Spleen (tissue), 11 donors: Measurements from ENCODE around the gene HJURP. TPM values are rescaled to one million over a fixed set of nuclear protein-coding genes. Genes with fewer than 3 reads are reported as not detected.

Experiments used
- DNase-seq: peaks from one replicate; pipeline ENCODE4 v3.0.0-alpha.2; 2020
- H3K27ac ChIP-seq, 8 donors: fragments of 200-600 bp; sonication (generic) in 7 of 8; 1 replicate in 4 of 8; 2 replicates in 4 of 8; pipeline versions ENCODE4 v1.5.0 to v1.8.0; 2016 to 2021; ENCODE audit warnings: inconsistent platforms in 4 of 8, mild to moderate bottlenecking in 4 of 8, moderate library complexity in 1 of 8
- H3K27me3 ChIP-seq, 7 donors: fragments of 200-600 bp; sonication (generic) in 6 of 7; replicated peaks in 1 of 7; 1 replicate in 4 of 7; 2 replicates in 3 of 7; pipeline versions ENCODE4 v1.5.0 to v1.8.0; 2016 to 2021; ENCODE audit warnings: inconsistent platforms in 3 of 7, mild to moderate bottlenecking in 1 of 7
- H3K36me3 ChIP-seq, 6 donors: fragments of 200-600 bp; sonication (generic) in 5 of 6; 1 replicate in 4 of 6; 2 replicates in 2 of 6; pipeline versions ENCODE4 v1.5.0 to v1.8.0; 2016 to 2021; ENCODE audit warnings: inconsistent platforms in 2 of 6
- H3K4me1 ChIP-seq, 6 donors: fragments of 200-600 bp; sonication (generic) in 5 of 6; 1 replicate in 3 of 6; 2 replicates in 3 of 6; pipeline versions ENCODE4 v1.5.0 to v1.8.0; 2016 to 2021; ENCODE audit warnings: inconsistent platforms in 3 of 6
- H3K4me3 ChIP-seq, 8 donors: fragments of 200-600 bp; sonication (generic) in 7 of 8; 1 replicate in 4 of 8; 2 replicates in 4 of 8; pipeline versions ENCODE4 v1.5.0 to v1.8.0; 2016 to 2021; ENCODE audit warnings: inconsistent platforms in 4 of 8, mild to moderate bottlenecking in 4 of 8, moderate library complexity in 2 of 8
- H3K9me3 ChIP-seq, 8 donors: fragments of 200-600 bp; sonication (generic) in 7 of 8; 1 replicate in 4 of 8; 2 replicates in 4 of 8; pipeline versions ENCODE4 v1.5.0 to v1.8.0; 2016 to 2021; ENCODE audit warnings: inconsistent platforms in 4 of 8
- CTCF ChIP-seq, 11 experiments: fragments of 200-600 bp in 7 of 11; fragments of 450-650 bp in 4 of 11; sonication (generic) in 4 of 11; IDR thresholded peaks in 8 of 11; conservative IDR thresholded peaks in 3 of 11; 1 replicate in 7 of 11; 2 replicates in 4 of 11; pipeline versions ENCODE4 v1.4.0 to v1.8.0; 2016 to 2021; ENCODE audit warnings: antibody characterized with exemption in 11 of 11, inconsistent platforms in 4 of 11, mild to moderate bottlenecking in 1 of 11
- POLR2A ChIP-seq, 3 donors: fragments of 450-650 bp; IDR thresholded peaks; one replicate each; pipeline ENCODE4 v1.5.1; 2017; ENCODE audit warnings: antibody characterized with exemption in 3 of 3, mild to moderate bottlenecking in 1 of 3
- POLR2AphosphoS5 ChIP-seq, 3 donors: sonication (generic); formaldehyde crosslinking; IDR thresholded peaks; one replicate each; pipeline ENCODE4 v1.5.1; 2017; ENCODE audit warnings: antibody characterized with exemption in 3 of 3
- WGBS, 5 donors: extraction: QIAGEN DNeasy Blood & Tissue Kit in 3 of 5; methylation state at CpG; one replicate each; pipeline versions ENCODE4 v1.1.5 to v1.1.7; 2013 to 2018; 5-methylcytosine and 5-hydroxymethylcytosine counted together
- intact Hi-C: fragments of 100-400 bp; cut with DNase I; formaldehyde crosslinking; loops from one replicate; pipeline ENCODE4 v1.15.0; 2023; ENCODE audit warnings: low total_unique reads
- polyA plus RNA-seq, 3 donors: library from polyadenylated mRNA; stranded (reverse); fragments of 200-250 nt; gene quantifications; one replicate each; pipeline ENCODE4 v1.2.1, GENCODE V29; 2013
- total RNA-seq, 7 donors: library from RNA; depleted of rRNA in 3 of 7; stranded (reverse); fragments of >200 nt in 3 of 7; fragmentation: NEBNext Ultra II Directional in 4 of 7; extraction: Animal tissue kit (Norgen Biotek cat#: 25700) in 4 of 7; gene quantifications; one replicate each; pipeline versions ENCODE4 v1.1.0 to v1.2.1, GENCODE V29; 2016 to 2021
- donor health status: healthy with polysubstance abuse.
- donor health status: DM: no; HTN: no; CAD: no; lungs with moderate emphysema.
- donor health status: DM: no; HTN: no; CAD: no.
- donor health status: Bipolar disorder and iron deficiency.
- donor health status: healthy.
- donor health status: DM: no; HTN: no; CAD: no.
- donor health status: DM: yes; HTN: yes; CAD: no.

HJURP gene
- total and polyA plus RNA-seq, 10 donors: 1.4 to 7.4 (median 5.2) TPM

GRCh38 chr2:233829193-233830110, 24.9 kb downstream of the HJURP start:
- intact Hi-C loops: no loop called here
- WGBS, 5 donors: 82 to 92% (median 86%) methylated on average over 12 to 15 of the region's 15 CpGs
- H3K27ac ChIP-seq: no peak overlapping the region
- peaks cover 0 to 8% (median 0%) of the 10 kb centered on the region in 8 donors for H3K9me3 ChIP-seq
- peak; percentile 50 for DNase-seq
- H3K27me3 ChIP-seq: peaks cover 0 to 4% (median 0%) of the 10 kb centered on the region in 7 donors
- H3K4me3 ChIP-seq: no peak overlapping the region
- peaks cover 0 to 8% (median 0%) of the 10 kb centered on the region in 6 donors for H3K36me3 ChIP-seq
- TF ChIP-seq CTCF (IDR thresholded peaks at IDR 0.05 in 8 of 11, conservative IDR thresholded peaks at IDR 0.05 in 3 of 11) (no peak), POLR2AphosphoS5 (IDR thresholded peaks at IDR 0.05) (no peak), POLR2A (IDR thresholded peaks at IDR 0.05) (no peak)
- no peaks in the 10 kb centered on the region for H3K4me1 ChIP-seq

- Histone ChIP-seq H3K27me3 (peaks cover 0 to 4% (median 0%) of the 10 kb centered on the region in 7 donors), H3K4me1 (no peaks in the 10 kb centered on the region), H3K4me3 (no peak overlapping the region), H3K9me3 (peaks cover 0 to 8% (median 0%) of the 10 kb centered on the region in 8 donors), H3K36me3 (no peaks in the 10 kb centered on the region), H3K27ac (no peak overlapping the region)
- TF ChIP-seq POLR2A (IDR thresholded peaks at IDR 0.05) (no peak), CTCF (IDR thresholded peaks at IDR 0.05 in 8 of 11, conservative IDR thresholded peaks at IDR 0.05 in 3 of 11) (no peak)
- DNase-seq: peak; percentile 55
- intact Hi-C loops: no loop called here
- WGBS, 5 donors: 85 to 92% (median 86%) methylated on average over 16 to 24 of the region's 24 CpGs
Observed at GRCh38 chr2:233828546-233829192, 25.7 kb downstream of the HJURP start.

- DNase-seq: peak; percentile 13
- WGBS, 5 donors: 83 to 89% (median 85%) methylated on average over 7 of the region's 7 CpGs
- no peaks in the 10 kb centered on the region for H3K36me3 ChIP-seq
- peaks cover 0 to 11% (median 0%) of the 10 kb centered on the region in 7 donors for H3K27me3 ChIP-seq
- peaks cover 0 to 8% (median 0%) of the 10 kb centered on the region in 8 donors for H3K9me3 ChIP-seq
- no peak overlapping the region for H3K4me3 ChIP-seq
- intact Hi-C loops: no loop called here
- H3K27ac ChIP-seq: no peak overlapping the region
- H3K4me1 ChIP-seq: no peaks in the 10 kb centered on the region
- TF ChIP-seq CTCF (IDR thresholded peaks at IDR 0.05 in 8 of 11, conservative IDR thresholded peaks at IDR 0.05 in 3 of 11) (no peak), POLR2AphosphoS5 (IDR thresholded peaks at IDR 0.05) (no peak), POLR2A (IDR thresholded peaks at IDR 0.05) (no peak)
Observed at GRCh38 chr2:233824373-233824772, 30.0 kb downstream of the HJURP start.

- peak; percentile 72 for DNase-seq
- Histone ChIP-seq H3K27ac (no peak overlapping the region), H3K4me3 (no peak overlapping the region), H3K9me3 (peaks cover 0 to 8% (median 0%) of the 10 kb centered on the region in 8 donors), H3K27me3 (peaks cover 0 to 12% (median 0%) of the 10 kb centered on the region in 7 donors), H3K36me3 (no peaks in the 10 kb centered on the region), H3K4me1 (no peaks in the 10 kb centered on the region)
- 80 to 90% (median 86%) methylated on average over 8 of the region's 8 CpGs for WGBS, 5 donors
- TF ChIP-seq POLR2AphosphoS5 (IDR thresholded peaks at IDR 0.05) (no peak), POLR2A (IDR thresholded peaks at IDR 0.05) (no peak), CTCF (IDR thresholded peaks at IDR 0.05 in 8 of 11, conservative IDR thresholded peaks at IDR 0.05 in 3 of 11) (no peak)
- intact Hi-C loops: no loop called here
Observed at GRCh38 chr2:233823731-233824121, 30.6 kb downstream of the HJURP start.
